ENCODE measurements around the gene POLR2H.

The POLR2H gene

DNA sequence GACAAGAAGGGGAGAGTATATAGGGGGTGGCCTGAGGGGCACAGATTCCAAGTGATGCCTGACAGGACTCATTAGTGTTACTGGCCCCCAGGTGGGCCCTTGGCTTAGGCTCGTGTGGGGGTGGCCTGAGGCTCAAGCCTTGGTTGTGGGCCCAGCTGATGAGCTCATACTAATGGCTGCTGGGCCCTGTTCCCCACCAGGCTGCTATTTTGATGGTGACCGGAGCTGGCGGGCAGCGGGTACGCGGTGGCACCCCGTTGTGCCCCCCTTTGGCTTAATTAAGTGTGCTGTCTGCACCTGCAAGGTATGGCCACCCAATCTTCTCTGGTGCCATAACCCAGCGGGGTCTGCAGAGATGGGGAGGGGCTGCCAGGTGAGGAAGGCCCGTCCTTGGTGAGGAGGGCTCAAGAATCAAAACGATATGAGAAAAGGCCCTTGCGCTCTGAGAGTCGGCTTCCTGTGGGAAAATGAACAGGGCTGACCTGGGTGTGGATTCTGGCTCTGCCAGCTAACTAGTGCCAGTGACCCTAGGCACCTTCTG is 25.7 kb downstream of the POLR2H start:
- no peak for DNase-seq (ENCODE audit: low read depth)

DNA sequence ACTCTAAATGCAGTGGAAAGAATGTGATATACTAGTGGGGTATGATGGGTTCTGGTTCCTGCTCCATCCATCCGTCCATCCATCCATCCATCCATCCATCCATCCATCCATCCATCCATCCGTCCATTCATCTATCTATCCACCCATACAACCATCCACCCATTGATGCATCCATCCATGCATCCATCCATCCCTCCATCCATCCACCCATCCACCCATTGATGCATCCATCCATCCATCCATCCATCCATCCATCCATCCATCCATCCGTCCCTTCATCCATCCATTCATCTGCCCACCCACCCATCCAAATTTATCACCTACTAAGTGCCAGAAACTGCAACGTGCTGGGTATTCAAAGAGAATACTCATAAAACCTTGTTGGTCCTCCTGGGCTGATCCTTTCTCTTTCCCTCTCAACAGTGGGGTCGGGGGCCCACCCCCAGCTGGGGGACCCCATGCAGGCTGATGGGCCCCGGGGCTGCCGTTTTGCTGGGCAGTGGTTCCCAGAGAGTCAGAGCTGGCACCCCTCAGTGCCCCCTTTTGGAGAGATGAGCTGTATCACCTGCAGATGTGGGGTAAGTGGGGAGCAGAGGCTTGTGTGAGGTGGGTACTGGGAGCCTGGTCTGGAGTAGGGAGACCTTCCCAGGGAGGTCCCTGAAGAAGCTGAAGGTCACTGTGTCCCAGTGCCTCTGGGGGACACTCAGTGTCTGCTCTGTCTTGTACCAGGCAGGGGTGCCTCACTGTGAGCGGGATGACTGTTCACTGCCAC is 26.8 kb downstream of the POLR2H start:
- no peak for DNase-seq (ENCODE audit: low read depth)

DNA sequence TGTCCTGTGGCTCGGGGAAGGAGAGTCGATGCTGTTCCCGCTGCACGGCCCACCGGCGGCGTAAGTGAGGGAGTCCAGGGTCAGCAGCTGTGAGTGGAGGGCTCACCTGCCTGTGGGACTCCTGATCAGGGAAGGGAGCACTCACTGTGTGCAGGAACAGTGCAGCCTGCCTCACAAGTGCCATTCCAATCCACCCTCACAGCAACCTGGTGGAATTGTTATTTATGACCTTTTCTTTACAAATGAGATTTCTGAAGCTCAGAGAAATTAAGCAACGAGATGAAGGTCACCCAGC is 27.4 kb downstream of the POLR2H start:
- no peak for DNase-seq (ENCODE audit: low read depth)

DNA sequence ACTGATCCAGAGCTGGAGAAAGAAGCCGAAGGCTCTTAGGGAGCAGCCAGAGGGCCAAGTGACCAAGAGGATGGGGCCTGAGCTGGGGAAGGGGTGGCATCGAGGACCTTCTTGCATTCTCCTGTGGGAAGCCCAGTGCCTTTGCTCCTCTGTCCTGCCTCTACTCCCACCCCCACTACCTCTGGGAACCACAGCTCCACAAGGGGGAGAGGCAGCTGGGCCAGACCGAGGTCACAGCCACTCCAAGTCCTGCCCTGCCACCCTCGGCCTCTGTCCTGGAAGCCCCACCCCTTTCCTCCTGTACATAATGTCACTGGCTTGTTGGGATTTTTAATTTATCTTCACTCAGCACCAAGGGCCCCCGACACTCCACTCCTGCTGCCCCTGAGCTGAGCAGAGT is 27.9 kb downstream of the POLR2H start:
- no peak for DNase-seq (ENCODE audit: low read depth)

DNA sequence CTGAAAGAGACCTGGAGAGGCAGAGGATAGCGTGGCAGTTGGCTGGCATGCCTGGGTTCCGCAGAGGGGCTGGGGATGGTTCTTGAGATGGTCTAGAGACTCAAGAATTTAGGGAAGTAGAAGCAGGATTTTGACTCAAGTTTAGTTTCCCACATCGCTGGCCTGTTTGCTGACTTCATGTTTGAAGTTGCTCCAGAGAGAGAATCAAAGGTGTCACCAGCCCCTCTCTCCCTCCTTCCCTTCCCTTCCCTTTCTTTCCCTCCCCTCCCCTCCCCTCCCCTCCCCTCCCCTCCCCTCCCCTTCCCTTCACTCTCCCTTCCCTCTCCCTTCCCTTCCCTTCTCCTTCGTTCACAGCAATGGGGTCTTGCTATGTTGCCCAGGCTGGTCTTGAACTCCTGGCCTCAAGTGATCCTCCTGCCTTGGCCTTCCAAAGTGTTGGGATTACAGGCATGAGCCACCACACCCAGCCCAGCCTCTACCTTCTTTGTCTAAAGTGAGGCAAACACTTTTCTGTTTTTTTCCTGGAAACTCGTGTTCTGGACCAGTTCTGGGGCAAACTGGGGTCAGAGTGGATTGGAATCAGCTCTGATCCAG is 28.5 kb downstream of the POLR2H start:
- DNase-seq (ENCODE audit: low read depth) = no peak

DNA sequence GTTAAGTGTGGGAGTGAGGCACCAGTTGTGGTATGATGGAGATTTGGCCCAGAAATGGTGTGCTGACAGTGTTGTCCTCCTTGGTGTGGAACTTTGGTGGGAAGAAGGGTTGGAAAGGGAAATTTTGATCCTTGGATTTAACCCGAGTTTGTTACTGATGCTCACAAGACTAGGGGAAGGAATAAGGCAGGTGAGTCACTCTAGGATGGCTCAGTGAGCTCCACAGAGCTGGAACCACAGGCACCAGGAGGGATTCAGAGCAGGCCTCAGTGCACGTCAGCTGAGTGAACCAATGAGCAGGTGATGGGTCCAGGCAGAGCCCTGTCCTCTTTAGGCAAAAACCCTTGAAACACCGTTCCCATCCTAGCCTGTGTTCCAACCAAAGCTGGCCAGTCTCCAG is 29.8 kb downstream of the POLR2H start:
- DNase-seq (ENCODE audit: low read depth) = no peak

DNA sequence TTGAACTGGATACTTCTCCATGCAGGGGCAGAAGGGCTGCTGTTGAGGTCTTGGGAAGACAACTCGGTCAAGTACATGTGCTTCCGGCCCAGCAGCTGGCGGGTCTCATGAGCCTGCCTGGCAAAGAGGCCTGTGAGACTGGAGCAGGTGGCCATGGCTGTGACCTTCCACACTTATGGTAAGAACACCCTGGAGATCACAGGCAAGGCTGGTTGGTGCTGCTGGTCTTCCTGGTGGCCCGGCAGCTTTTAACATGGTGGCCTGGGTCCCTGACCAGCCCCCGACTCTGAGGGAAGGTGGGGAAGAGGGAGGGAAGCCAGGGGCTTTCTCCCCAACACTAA is 33.8 kb downstream of the POLR2H start:
- no peak for DNase-seq (ENCODE audit: low read depth)

DNA sequence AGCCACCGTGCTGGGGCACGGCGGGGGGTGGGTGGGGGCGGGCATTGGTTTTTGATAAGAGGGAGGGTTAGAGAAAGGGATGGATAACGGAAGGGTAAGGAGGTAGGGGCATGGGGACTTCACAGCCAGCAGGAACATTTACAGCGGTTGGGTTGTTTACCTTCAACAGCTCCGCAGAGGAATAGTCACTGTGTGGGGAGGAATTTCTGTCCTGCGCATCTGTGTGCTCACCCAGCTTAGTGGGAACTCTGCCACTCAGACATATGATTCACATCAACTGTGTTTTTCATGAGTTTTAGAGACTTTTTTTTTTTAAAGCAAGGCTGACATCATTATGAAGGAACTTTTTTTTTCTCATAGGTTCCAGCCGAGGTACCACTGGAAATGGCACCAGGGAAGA is 37.9 kb downstream of the POLR2H start:
- DNase-seq (ENCODE audit: low read depth) = peak; percentile 86

DNA sequence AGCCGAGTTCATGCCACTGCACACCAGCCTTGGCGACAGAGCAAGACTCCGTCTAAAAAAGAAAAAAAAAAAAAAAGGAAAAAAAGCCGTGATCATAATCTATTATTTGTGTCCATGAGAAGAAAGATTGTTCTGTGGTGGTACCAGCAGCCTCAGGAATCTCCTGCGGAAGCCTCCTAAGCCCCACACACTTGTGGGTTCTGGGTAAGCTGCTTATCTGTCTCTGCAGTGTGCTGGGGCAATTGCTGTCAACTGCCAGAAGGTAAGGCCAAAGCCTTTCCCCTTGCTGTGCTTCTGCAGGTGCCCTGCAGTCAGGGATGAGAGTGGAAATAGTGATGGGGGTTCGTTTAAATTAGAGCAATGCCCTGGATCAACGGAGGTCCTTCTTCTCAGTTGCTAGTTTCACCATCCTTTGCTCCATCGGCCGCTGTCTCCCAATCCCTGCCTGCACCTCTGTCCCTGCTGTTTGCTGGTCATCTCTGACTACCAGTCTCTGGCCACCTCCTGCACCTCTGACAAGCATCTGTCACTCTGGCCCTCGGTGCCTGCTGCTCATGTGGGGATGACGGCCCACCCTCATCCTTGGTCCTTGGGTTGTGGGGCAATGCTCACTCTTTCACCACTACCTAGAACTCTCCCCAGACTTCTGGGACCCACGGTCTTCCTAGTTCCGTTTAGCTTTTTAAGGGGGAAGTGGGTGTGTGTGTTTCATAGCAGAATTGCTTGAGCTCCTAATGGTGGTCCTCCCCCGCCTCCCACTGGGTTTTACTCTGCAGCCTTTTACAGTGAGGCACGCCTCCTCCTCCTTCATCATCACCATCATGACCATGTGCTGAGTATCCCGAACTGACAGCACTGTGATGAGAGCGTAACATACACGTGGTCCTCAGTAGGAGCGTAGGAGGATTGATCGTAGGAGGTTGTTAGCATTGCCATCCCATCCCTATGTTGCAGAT is 43.8 kb downstream of the POLR2H start:
- no peak for DNase-seq (ENCODE audit: low read depth)

DNA sequence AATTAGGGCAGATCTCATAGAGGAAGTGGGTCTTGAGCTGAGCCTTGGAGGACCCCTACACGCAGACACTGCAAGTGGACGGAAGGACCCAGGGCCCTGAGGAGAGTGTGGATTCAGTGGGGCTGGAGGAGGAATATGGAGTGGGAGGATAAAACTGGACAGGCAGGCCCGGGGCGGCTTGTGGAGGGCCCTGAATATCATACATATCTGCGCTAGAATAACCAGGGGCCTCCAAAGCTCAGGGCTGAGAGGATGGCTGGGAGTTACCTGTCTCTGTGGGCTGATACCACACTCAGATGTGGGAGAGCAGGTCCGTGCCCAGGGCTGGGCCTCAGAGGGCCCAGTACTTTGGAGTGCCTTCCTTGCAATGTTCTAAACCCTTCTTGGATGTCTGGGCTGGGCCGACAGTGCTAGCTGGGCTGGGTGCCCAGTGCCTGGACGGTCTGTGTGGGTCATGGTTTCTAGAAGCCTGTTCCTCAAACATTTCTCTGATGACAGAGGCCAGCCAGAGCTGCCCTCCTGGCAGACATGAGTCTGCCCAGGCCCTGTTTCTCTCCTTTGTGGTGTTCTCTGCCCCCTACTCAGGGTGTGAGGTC is 47.9 kb downstream of the POLR2H start:
- DNase-seq (ENCODE audit: low read depth) = no peak

DNA sequence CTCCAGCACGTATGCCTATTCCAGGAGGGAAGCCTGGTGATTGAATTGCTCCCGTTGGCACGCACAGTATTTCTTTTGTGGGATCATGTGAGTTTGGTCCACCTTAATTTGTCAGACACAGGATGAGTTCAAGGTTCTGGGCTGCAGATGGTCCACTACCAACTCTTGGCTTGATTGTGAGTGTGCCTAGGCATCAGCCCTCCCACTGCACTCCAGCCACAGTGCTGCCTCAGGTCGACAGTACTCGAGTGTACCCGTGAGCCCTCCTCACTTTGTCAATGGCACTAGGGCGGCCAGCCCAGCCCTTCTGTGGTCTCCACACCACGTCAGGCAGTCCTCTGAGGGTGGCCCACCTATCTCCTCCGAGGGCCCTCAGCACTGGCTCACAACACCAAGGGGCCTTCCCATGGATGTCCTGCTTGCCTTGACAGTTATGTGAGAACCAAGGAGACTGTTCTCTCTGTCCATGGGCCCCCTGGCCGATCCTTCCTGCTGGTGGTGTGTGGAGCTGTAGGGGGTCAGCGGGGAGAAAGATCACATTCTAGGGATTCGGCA is 48.5 kb downstream of the POLR2H start:
- no peak for DNase-seq (ENCODE audit: low read depth)

DNA sequence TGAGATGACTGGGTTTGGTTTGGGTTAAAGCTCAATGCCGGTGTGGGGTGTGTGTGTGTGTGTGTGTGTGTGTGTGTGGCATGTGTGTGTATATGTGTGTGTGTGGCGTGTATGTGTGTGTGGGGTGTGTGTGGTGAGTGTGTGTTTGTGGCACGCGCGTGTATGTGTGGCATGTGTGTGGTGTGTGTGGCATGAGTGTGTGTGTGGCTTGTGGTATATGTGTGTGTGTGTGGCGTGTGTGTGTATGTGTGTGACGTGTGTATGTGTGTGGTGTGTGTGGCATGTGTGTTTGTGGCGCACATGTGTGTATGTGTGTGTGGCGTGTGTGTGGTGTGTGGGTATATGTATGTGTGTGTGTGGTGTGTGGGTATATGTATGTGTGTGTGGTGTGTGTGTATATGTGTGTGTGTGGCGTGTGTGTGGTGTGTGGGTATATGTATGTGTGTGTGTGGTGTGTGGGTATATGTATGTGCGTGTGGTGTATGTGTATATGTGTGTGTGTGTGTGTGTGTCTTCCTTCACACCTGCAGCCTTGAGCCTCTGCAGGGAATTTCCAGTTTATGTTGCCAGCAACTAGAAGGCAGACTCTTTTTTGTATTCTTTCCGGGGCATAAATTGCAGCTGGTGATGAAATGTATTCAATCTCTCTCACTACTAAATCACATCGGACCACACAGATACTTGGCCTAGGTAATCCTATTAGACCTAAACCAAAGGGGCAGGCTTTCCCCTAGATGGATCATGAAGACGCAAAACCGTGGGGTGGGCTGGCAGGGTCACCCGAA is 53.1 kb downstream of the POLR2H start:
- no peak for DNase-seq (ENCODE audit: low read depth)

DNA sequence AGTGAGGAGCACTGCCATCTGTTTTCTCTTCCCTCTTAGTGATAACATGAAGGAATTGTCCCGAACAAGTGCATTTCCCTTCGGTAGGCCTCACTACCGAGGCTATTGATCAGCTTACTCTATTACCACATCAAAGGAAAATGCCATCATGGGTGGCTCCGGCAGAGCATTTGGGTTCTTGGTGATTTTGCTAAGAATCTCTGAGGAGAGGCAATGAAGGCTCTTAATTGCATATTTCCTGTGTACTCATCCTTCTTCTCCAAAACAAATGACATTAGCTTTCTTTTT is 53.6 kb downstream of the POLR2H start:
- no peak for DNase-seq (ENCODE audit: low read depth)

DNA sequence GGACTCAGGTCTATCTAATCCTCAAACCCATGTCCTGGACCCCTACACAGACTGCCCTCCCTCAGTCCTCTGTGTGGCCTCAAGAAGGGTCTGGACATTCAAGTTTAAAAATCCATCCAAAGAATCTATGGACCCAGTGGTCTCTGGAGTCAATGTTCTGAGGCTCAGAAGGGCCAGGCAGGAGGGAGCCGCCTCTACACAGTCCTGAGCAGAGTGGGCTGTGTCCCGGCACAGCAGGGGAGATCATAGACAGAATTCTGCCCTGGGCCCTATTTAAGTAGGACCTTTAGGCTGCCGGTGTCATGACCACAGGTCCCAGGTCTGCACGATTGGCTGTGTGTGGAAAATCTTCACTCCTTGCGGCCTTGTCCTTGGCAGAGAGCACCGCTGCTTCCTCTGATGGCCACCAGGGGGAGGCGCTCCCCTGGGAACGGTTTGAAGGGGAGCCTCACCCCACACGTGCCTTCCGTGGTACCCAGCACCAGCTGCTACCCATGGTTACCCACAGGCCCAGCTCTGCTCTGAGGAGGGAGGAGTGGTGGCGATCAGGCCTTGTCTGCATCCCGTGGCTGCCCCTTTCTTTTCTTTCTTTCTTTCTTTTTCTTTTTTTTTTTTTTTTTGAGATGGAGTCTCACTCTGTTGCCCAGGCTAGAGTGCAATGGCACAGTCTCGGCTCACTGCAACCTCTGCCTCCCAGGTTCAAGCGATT is 56.3 kb downstream of the POLR2H start:
- DNase-seq (ENCODE audit: low read depth) = peak; percentile 48

All from fibroblast of gingiva (primary cell).